MCF 10A (cell line): ENCODE data around the gene STRIP2. TPM values are rescaled to one million over a fixed set of nuclear protein-coding genes. Genes with fewer than 3 reads are reported as not detected.
"Not testable (repeated sequence)": the region's sequence is repeated elsewhere in the genome, so short reads cannot be mapped to it uniquely, and the experiment has no call there.

Source experiments
- BruUV-seq: library from RNA; stranded (reverse); fragments of 400-500 nt; replicated peaks from 2 replicates; lab custom pipeline; 2021; lab: Mats Ljungman, UMichigan
- CTCF ChIA-PET: fragments of 300-600 bp; sonication (Branson Sonifier 250); formaldehyde crosslinking; extraction: SDS; loops from one replicate; lab custom pipeline; 2021; ENCODE audit warnings: antibody characterized with exemption, inconsistent platforms; lab: Yijun Ruan, JAX
- POLR2A ChIA-PET: fragments of 300-600, 350-650 bp; sonication (Branson Sonifier 250); formaldehyde crosslinking; extraction: SDS; loops from one replicate; lab custom pipeline; 2020; ENCODE audit warnings: antibody characterized with exemption, inconsistent platforms; lab: Yijun Ruan, JAX
- DNase-seq: peaks from one replicate; pipeline ENCODE4 v3.0.0-alpha.2; 2018; ENCODE audit not compliant: unreplicated experiment
- H3K27ac Mint-ChIP-seq: one replicate; pipeline ENCODE4 v1.8.0; 2022; ENCODE audit warnings: mild to moderate bottlenecking, low read depth, mixed read lengths; ENCODE audit not compliant: unreplicated experiment
- H3K27me3 Mint-ChIP-seq: one replicate; pipeline ENCODE4 v1.8.0; 2022; ENCODE audit warnings: mixed read lengths; ENCODE audit not compliant: insufficient read depth, unreplicated experiment
- H3K36me3 Mint-ChIP-seq: one replicate; pipeline ENCODE4 v1.8.0; 2022; ENCODE audit warnings: mild to moderate bottlenecking, moderate library complexity, mixed read lengths; ENCODE audit not compliant: insufficient read depth, unreplicated experiment
- H3K4me1 Mint-ChIP-seq: one replicate; pipeline ENCODE4 v1.8.0; 2022; ENCODE audit warnings: mixed read lengths; ENCODE audit not compliant: insufficient read depth, unreplicated experiment
- H3K4me3 Mint-ChIP-seq: one replicate; pipeline ENCODE4 v1.8.0; 2022; ENCODE audit warnings: mild to moderate bottlenecking, moderate library complexity, mixed read lengths; ENCODE audit not compliant: unreplicated experiment
- H3K9me3 Mint-ChIP-seq: one replicate; pipeline ENCODE4 v1.8.0; 2022; ENCODE audit warnings: mixed read lengths; ENCODE audit not compliant: unreplicated experiment
- intact Hi-C: fragments of 100-400 bp; cut with micrococcal nuclease; formaldehyde crosslinking; loops from 2 replicates; pipeline ENCODE4 v1.14.1; 2022
- total RNA-seq: library from RNA; stranded (reverse); gene quantifications from 2 replicates; pipeline ENCODE4 v1.2.3, GENCODE V29; 2022
- TF ChIP-seq, protein P1 (sequence below): fragments of 200-600 bp; IDR thresholded peaks from one replicate; pipeline ENCODE4 v1.8.0; 2022; ENCODE audit warnings: antibody characterized with exemption, mild to moderate bottlenecking; ENCODE audit not compliant: unreplicated experiment

STRIP2 gene
- total RNA-seq, 1 experiment from 2014 or later: 6.3 TPM

DNA sequence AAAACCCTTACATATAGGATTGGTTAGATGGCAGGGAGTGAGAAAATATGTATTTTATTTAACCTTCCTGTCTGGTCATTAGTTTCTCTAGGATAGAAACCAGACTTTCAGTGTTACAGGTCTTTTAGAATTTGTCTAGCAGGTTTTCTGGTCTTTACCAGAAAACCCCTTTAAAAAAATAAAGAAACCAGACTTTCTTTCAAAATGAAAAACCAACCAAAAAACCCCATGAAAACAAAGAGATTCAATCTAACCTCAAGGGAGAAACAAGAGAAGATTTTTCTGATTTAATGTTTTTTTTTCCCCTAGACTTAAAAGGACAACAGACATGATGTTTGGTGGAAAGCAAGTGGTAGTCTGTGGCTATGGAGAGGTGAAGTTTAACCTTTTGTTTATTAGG lies 28.7 kb upstream of the STRIP2 start:
- CTCF ChIA-PET: interaction anchor here (1.3 kb wide), 1 partner anchor 38 kb away, joined by 3 read pairs; no protein-coding TSS in a partner anchor
- Mint-ChIP-seq H3K27me3 (no peaks in the 10 kb centered on the region), H3K4me1 (peaks cover 9% of the 10 kb centered on the region), H3K36me3 (peaks cover 16% of the 10 kb centered on the region), H3K4me3 (no peak overlapping the region), H3K9me3 (no peaks in the 10 kb centered on the region), H3K27ac (no peak overlapping the region)
- DNase-seq: no peak
- BruUV-seq: no TSS peak
- POLR2A ChIA-PET: interaction anchor here (0.7 kb wide), 1 partner anchor 238 kb away, joined by 3 read pairs; no protein-coding TSS in a partner anchor
- TF ChIP-seq, protein P1, sequence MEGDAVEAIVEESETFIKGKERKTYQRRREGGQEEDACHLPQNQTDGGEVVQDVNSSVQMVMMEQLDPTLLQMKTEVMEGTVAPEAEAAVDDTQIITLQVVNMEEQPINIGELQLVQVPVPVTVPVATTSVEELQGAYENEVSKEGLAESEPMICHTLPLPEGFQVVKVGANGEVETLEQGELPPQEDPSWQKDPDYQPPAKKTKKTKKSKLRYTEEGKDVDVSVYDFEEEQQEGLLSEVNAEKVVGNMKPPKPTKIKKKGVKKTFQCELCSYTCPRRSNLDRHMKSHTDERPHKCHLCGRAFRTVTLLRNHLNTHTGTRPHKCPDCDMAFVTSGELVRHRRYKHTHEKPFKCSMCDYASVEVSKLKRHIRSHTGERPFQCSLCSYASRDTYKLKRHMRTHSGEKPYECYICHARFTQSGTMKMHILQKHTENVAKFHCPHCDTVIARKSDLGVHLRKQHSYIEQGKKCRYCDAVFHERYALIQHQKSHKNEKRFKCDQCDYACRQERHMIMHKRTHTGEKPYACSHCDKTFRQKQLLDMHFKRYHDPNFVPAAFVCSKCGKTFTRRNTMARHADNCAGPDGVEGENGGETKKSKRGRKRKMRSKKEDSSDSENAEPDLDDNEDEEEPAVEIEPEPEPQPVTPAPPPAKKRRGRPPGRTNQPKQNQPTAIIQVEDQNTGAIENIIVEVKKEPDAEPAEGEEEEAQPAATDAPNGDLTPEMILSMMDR: no peak
- intact Hi-C loops: no loop called here

- CTCF ChIA-PET: interaction anchor here (1.2 kb wide), 1 partner anchor 11 kb away, joined by 3 read pairs; no protein-coding TSS in a partner anchor
- DNase-seq, H3K4me3 Mint-ChIP-seq, H3K27ac Mint-ChIP-seq, H3K4me1 Mint-ChIP-seq, intact Hi-C loops, H3K9me3 Mint-ChIP-seq, H3K27me3 Mint-ChIP-seq, BruUV-seq: not testable (repeated sequence)
- peaks cover 13% of the 10 kb centered on the region for H3K36me3 Mint-ChIP-seq
- POLR2A ChIA-PET: interaction anchor here (0.6 kb wide), 1 partner anchor 81 kb away, joined by 3 read pairs; no protein-coding TSS in a partner anchor
Observed at GRCh38 chr7:129410238-129410637, 24.0 kb upstream of the STRIP2 start.

GRCh38 chr7:129412501-129412900 lies 21.7 kb upstream of the STRIP2 start:
- peaks cover 17% of the 10 kb centered on the region for H3K36me3 Mint-ChIP-seq
- H3K27me3 Mint-ChIP-seq: no peaks in the 10 kb centered on the region
- CTCF ChIA-PET: interaction anchor here (0.9 to 1.7 kb wide), 5 partner anchors 9 to 194 kb away, joined by 3 to 6 read pairs (median 4); no protein-coding TSS in a partner anchor
- BruUV-seq: no TSS peak
- no peak overlapping the region for H3K4me3 Mint-ChIP-seq
- H3K4me1 Mint-ChIP-seq: no peaks in the 10 kb centered on the region
- DNase-seq: no peak
- POLR2A ChIA-PET: interaction anchor here (0.6 kb wide), 1 partner anchor 240 kb away, joined by 3 read pairs; no protein-coding TSS in a partner anchor
- intact Hi-C loops: no loop called here
- H3K9me3 Mint-ChIP-seq: no peaks in the 10 kb centered on the region
- no peak overlapping the region for H3K27ac Mint-ChIP-seq
- TF ChIP-seq, protein P1: no peak

GRCh38 chr7:129417073-129417472 lies 17.2 kb upstream of the STRIP2 start:
- BruUV-seq: no TSS peak
- CTCF ChIA-PET: no interaction called here

More at GRCh38 chr7:129417073-129417472, 17.2 kb upstream of the STRIP2 start:
- no peaks in the 10 kb centered on the region for H3K27me3 Mint-ChIP-seq
- DNase-seq: no peak
- no peaks in the 10 kb centered on the region for H3K9me3 Mint-ChIP-seq
- TF ChIP-seq, protein P1: no peak
- no peak overlapping the region for H3K4me3 Mint-ChIP-seq
- no peak overlapping the region for H3K27ac Mint-ChIP-seq
- H3K36me3 Mint-ChIP-seq: peaks cover 17% of the 10 kb centered on the region
- H3K4me1 Mint-ChIP-seq: no peaks in the 10 kb centered on the region
- POLR2A ChIA-PET: no interaction called here
- intact Hi-C loops: no loop called here
